GM21526 (cell line): Measurements from ENCODE around the gene ROBO2.

Experiments used
- ATAC-seq: cut with Tn5 transposase; IDR thresholded peaks from one replicate; pipeline ENCODE4 v1.9.1; 2021; ENCODE audit warnings: moderate library complexity; ENCODE audit not compliant: unreplicated experiment, low FRiP score

Gene ROBO2, protein sequence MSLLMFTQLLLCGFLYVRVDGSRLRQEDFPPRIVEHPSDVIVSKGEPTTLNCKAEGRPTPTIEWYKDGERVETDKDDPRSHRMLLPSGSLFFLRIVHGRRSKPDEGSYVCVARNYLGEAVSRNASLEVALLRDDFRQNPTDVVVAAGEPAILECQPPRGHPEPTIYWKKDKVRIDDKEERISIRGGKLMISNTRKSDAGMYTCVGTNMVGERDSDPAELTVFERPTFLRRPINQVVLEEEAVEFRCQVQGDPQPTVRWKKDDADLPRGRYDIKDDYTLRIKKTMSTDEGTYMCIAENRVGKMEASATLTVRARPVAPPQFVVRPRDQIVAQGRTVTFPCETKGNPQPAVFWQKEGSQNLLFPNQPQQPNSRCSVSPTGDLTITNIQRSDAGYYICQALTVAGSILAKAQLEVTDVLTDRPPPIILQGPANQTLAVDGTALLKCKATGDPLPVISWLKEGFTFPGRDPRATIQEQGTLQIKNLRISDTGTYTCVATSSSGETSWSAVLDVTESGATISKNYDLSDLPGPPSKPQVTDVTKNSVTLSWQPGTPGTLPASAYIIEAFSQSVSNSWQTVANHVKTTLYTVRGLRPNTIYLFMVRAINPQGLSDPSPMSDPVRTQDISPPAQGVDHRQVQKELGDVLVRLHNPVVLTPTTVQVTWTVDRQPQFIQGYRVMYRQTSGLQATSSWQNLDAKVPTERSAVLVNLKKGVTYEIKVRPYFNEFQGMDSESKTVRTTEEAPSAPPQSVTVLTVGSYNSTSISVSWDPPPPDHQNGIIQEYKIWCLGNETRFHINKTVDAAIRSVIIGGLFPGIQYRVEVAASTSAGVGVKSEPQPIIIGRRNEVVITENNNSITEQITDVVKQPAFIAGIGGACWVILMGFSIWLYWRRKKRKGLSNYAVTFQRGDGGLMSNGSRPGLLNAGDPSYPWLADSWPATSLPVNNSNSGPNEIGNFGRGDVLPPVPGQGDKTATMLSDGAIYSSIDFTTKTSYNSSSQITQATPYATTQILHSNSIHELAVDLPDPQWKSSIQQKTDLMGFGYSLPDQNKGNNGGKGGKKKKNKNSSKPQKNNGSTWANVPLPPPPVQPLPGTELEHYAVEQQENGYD (N-terminal part only)

DNA sequence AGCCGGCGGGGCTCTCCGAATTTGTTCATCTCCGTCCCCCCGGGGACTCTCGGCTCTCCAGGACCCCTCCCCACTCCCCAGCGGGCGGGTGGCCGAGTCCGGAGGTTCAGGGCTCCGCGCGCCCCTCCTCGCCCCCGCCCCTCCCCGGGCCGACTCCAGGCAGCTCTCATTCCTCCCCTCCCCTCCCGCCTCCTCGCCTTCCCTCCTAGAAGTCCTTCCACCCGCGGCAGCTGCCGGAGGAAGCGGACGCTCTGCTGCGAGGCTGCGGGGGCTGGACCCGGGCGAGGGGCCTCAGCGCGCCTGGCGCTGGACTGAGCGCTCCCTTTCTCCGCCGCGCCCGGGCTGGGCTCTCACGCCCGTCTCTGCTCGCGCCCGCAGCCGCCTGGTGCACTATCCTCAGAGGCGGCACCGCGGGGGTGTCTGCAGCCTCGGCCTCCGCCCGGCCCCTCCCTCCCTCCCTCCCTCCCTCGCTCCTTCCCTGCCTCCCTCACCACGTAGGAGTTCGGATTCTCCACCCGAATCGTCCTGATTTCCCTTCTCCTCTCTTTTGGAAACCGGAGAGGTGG lies at the start of gene ROBO2:
TSS of gene ROBO2 (plus strand) at position 494 of the 566 bp plus-strand sequence. CDS start 687 bp downstream, outside the sequence.
- ATAC-seq, result no peak

DNA sequence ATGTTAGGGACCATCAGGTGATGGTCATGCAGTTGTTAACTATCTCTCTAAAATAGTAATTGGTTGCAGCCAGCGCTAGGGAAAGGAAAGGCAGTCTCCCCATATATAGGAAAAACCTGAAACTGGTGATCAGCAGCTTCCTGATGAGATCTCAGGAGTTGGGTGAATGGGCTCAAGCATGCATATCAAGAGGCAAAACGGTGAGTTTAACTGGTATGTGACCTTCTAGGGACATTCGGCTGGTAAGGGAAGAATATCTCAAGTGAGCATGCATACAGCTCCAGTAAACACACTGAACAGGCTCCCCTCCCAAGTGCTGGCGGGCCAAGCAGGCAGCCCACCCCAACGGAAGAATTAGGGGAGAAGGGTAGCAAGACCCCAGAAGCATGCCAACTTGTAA lies 49.3 kb upstream of the ROBO2 start:
- ATAC-seq, result no peak

DNA sequence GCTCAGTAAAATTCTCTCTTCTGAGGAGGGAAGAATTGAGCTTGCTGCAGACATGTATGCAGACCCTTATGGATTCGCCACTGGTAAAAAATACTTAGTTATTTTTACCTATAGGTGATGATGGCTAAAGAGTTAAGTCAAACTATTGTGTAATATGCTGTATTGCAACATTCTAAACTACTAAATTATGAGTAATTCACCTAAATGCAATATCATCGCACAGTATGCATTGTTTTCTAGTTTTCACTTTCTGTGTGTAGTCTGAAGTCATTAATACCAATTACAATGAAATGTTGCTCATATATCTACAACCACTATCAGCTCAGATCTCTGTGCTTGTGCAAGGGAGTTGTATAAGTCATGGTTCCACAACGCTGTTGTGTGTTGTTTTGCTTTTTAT lies 48.7 kb upstream of the ROBO2 start:
- no peak for ATAC-seq

DNA sequence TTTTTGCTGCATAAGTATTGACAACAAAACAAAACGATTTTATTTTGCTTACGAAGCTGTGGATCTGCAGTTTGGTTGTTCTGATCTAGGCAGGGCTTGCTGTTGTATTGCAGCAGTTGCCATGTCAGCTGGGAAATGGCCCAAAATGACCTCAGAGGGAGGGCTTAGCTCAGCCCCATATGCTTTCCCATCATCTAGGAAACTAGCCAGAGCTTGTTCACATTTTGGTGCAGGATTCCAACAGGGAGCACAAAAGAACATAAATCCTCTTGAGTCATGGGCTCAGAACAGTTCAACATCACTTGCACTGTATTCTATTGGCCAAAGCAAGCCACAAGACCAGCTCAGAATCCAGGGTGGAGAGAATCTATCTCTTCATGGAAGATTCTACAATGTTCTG lies 42.2 kb upstream of the ROBO2 start:
- ATAC-seq, result no peak

DNA sequence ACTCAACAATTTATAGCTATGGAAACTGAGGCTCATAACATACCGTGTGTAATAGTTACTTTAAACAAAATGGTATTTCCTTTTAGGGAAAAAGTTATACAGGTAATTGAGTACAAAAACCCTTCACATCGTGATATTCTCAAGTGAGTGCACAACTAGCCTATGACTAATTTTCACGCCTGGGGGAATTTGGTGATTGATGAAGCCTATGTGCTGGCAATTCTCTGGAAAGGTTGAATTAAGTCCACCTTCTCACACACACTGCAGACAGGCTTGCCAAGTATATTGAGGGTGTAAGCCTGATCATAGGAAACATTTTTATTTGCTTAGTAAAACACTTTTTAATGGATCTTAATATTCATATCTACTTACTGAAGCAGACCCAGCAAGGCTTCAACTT lies 41.3 kb upstream of the ROBO2 start:
- no peak for ATAC-seq

DNA sequence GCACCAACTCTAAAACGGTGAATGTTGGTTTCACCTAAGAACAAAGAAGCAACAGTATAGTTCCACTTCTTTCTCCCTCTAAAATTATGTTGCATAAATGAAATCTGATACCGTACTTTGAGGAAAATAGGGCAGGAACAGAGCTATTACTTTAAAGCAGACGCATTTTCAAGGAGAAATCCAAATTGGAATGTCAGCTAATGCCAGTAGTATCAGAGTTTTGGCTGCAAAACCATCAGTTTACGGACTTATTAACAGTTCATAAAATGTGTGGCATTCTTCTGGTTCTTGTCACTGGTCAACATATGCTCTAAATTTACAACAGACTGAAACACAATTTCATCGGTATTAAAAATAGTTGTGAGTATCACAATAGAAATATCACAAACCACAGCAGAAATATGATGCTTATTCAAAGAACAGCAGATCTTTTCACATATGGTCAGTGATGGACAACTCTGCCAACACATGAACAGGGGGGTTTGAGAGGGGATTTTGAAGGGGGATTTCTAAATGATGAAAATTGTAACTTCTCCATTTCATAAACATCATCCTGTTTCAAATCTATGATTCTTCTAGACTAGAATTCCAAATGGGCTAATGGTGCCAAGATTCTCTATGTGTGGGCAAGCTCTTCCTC lies 38.7 kb upstream of the ROBO2 start:
- no peak for ATAC-seq

DNA sequence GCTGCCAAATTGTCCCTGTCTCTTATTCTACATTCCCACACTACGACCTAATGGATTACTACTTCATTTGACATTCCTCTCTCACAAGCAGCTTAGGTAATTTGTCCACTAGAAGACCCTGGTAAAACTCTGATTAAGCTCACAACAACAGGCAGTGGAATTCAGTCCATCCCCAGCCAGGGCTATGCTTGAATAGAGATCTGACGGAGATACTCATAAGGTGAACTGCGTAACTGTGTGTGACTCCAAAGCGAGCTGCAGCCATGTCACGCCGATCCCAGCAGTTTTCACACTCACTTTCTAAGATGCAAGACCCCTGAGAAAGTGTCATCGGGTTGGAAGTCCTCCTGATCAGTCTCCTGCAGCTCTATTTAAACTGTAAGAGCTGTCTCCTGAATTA lies 25.7 kb upstream of the ROBO2 start:
- no peak for ATAC-seq

DNA sequence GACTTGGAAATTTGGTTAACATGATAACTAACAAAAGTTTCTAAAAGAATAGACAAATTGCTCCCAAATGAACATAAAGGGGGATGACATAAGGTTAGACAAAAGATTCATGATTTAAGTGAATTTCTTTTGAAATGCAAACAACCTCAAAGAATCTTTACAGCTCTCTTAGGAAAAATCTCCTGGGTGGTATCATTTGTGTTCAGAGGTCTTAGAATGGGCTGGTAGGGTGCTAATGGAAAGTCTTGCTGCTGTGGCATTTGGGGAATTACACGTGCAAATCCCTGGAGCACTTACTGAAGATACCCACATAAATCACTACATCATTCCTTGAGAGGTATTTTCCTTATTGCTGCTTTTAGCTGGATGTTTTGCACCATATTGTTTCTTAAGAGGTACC lies 14.4 kb upstream of the ROBO2 start:
- ATAC-seq, result no peak

DNA sequence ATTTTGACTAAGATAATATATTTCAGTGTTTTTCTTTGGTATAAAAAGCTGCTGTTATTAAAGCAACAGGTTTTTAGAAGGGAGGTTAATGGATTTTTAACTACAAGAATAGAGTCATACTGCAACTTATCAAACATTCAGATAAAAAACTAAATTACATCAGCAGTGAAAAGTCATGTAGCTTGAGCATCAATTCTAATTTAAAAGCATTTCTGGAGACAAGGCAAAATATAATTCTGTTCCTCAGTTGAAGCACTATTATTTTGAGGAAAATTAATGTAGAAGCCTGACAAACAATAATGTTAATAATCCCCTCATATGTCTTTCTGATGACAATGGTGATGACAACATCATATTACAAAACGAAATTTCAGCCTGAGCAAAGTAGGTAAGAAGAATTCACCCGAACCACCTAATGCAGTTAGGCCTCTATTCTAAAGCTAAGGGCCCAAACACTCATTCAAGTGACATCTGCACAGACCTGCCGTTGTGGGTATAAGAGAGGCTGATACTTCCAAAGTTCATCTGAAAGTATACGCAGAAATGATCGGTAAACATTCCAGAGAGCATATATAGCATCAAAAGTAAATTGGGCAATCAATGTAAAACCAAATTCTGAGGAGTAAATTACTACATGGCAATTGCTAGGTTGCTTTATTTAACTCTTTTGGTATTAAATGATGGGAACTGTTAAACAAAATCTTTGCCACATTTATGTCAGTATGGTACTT lies 12.8 kb upstream of the ROBO2 start:
- no peak for ATAC-seq

DNA sequence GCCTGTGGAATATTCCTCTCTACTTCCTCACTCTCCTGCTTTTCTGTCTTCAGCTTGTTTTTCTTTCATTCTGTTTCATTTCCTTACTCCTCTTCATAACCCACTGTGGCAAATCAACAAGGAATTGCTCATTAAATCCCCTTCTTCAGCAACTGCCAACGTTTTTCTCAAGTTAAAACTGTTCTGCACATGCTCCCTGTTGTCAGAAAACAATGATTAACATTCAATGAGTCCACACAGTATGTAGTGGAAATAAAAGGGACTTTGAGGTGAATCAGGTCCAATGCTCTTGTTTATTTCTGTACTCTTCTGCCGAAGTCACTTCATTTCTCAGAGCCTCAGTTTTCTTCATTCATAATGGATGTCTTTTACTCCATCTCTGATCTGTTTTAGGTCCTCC lies 11.9 kb upstream of the ROBO2 start:
- no peak for ATAC-seq

DNA sequence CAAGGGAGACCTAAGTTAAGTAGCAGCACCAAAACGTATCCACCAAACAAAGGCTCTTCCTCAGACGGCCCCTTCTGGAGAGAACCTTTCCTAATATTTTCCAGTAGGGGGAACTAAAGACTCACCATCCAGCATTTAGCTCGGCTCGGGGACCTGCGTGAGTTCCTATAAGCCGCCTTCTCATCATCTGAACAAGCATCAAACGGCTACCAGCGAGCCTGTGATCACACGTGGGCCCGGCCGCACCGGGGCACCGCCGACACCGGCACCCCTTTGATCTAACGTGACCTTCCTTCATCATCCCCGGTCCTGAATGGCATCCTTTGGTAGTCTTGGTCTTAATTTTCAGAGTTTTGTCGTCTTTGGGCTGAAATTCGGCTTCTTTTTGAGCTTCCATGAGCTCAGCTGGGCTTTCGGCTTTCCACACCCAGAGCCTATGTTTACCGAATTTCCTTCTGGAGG lies 1.4 kb upstream of the ROBO2 start:
- ATAC-seq, result no peak

DNA sequence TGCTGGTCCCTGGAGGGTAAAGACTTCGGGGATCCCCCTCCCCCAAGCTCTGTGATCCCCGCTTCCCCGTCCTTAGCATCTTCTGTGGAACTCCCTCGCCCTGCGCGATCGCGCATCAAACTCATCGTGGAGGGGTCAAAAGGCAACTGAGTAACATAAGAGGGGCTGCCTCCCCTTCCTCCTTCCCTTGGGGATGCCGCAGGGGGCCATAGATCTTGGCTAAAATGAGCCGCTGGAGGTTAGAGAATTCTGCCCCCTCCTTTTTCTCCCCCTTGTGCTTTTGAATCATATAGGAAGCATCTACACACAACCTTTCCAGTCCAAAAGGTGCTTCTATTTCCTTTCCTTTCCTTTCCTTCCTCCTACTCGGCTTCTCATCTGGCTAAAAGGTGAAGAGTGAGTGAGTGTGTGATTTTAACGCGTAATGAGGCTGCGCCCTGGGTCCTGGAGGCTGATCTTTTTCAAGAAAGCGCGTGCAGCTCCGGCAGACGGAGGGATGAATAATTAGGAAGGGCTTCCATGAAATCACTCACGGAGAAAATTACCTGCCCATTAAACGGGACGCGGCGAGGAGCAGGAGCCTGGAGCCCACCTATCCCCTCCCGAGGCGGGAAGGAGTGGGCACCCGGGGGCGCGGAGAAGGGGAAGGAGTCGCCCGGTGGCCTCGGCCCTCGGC lies 831 bp upstream of the ROBO2 start:
- ATAC-seq, result no peak

DNA sequence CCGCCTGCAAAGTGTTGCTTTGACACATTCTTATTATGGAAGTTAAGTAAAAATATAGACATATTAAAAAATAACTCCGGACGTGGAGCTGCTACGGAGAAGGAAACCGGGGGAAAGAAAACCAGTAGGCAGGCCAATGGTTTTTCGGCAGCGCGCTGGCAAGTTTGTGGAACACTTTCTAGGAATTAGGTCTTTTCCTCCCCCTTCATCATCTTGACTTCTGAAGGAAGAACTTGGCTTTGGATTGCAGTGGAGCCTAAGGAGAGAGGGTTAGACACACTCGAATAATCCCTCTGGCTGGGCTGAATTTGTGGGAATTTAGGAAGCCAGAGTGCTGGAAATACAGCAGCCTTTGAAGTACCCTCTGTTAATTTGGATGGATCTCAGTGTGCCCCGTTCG lies 317 bp downstream of the ROBO2 start:
- no peak for ATAC-seq

DNA sequence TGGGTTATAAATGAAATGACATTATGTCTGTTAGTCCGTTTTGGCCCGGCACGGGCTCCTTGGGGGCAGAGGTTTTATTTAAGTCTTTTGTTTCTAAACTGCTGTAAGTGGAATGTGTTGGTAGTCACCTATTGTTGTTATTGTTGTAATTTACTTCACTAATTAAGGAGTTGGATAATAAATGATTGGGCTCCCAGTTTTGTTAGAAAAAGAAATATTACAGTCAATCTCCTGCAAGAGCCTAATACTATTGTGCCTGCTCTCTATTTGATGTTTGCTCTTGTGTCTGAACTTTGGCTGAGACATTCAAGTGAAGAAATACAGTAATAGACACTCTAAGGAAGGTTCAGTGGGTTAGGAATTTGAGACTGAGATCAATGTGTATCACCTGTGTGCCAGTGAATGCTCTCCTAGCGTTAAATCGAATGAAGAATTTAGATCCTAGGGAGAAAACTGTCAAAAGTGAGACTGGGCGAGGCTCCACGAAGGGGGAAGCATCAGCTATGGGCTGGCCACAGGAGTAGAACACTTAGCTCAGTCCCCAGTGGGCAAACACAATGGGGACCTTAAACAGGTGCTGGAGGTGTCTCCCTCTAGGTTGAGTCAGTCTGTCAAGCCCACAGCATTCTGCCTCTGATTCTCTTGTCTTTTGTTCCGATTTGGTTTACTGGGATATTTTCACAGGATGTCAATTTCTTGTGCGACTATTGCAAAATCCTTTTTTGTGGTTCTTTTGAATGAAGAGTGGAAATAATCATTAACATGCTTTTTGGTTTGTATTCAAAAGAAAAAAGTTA lies 1.2 kb downstream of the ROBO2 start:
- no peak for ATAC-seq

DNA sequence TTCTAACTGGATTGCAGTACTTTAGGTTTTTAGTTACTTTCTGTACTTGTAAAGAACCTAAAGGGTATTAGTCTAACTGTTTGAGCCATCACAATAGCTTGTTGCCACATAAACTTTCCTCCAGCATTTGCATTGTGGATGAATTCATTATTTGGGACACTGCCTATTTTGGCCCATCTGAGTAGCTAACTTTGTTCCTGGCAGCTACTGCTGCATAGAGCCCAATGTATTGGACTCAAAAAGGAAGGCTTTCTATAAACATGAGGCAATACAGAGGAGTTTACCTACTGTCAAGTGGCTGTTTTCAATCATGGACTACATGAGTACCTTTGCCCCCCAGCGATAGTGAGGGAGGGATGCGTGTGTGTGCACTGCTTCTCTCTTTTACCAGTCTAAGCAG lies 1.9 kb downstream of the ROBO2 start:
- ATAC-seq, result no peak

DNA sequence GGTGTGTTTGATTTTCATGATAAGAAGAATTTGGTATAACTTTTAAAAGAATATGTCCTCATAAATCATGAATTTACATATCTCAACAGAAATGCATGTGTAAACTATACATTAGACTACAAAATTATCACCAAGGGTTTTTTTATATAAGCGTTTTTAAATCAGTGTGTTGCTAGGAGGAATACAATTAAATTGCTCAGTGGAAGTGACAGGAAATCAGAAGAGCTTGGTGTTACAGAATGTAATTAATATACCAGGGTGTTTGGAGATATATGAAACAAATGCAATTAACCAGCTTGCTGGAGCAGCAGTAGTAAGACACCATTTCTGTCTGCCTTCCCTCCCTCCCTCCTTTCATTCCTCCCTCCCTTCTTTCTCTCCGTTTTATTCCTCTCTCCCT lies 2.4 kb downstream of the ROBO2 start:
- ATAC-seq, result no peak

DNA sequence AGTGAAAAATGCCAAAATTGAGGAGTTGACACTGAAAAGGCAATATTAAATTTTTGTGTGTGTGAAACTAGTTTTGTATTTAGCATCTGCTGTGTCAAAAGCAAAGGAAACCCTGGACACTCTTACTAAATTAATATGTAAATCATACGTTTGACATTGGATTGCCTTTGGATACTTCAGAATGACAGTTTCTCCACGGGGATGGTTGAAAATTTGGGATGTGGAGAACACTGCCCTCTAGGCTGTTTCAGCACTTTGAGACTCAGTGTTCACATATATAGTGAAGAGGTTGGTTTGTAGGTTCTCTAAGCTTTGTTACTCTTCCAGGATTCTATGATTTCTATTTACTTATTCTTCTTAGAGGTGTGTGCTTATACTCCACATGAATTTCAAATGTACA lies 3.0 kb downstream of the ROBO2 start:
- ATAC-seq, result no peak

DNA sequence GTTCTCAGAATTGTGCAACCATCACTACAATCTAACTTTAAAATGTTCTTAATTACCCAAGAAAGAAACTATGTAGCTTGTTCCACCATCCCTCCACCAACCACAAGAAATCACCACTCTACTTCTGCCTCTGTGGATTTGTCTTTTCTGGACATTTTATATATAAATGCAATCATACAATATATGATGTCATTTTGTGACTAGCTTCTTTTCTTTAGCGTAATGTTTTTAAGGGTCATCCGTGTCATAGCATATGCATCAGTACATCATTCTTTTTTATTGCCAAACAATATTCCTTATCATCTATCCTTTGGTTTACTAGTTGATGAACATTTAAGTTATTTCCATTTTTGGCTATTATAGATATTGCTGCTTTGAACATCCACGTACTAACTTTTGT lies 5.8 kb downstream of the ROBO2 start:
- no peak for ATAC-seq
